ENCODE data around the gene RXFP1.

Gene RXFP1

GRCh38 chr4:158599765-158600498 is 78.2 kb downstream of the RXFP1 start:
- H3K4me3 ChIP-seq (replicated peaks; ENCODE audit: low read depth, low read length), result no peak overlapping the region
- TF ChIP-seq, protein P1, sequence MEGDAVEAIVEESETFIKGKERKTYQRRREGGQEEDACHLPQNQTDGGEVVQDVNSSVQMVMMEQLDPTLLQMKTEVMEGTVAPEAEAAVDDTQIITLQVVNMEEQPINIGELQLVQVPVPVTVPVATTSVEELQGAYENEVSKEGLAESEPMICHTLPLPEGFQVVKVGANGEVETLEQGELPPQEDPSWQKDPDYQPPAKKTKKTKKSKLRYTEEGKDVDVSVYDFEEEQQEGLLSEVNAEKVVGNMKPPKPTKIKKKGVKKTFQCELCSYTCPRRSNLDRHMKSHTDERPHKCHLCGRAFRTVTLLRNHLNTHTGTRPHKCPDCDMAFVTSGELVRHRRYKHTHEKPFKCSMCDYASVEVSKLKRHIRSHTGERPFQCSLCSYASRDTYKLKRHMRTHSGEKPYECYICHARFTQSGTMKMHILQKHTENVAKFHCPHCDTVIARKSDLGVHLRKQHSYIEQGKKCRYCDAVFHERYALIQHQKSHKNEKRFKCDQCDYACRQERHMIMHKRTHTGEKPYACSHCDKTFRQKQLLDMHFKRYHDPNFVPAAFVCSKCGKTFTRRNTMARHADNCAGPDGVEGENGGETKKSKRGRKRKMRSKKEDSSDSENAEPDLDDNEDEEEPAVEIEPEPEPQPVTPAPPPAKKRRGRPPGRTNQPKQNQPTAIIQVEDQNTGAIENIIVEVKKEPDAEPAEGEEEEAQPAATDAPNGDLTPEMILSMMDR (IDR thresholded peaks at IDR 0.05; ENCODE audit: low read depth, low read length, missing control alignments), result no peak
- DNase-seq (ENCODE audit: extremely low read depth, low read depth), result no peak

- no peak for DNase-seq (ENCODE audit: extremely low read depth, low read depth)
- TF ChIP-seq, protein P1 (IDR thresholded peaks at IDR 0.05; ENCODE audit: low read depth, low read length, missing control alignments), result no peak
- H3K4me3 ChIP-seq (replicated peaks; ENCODE audit: low read depth, low read length), result no peak overlapping the region
Observed at GRCh38 chr4:158604369-158604768, 82.7 kb downstream of the RXFP1 start.

GRCh38 chr4:158605393-158605792 is 83.7 kb downstream of the RXFP1 start:
- DNase-seq (ENCODE audit: extremely low read depth, low read depth), result no peak
- TF ChIP-seq, protein P1 (IDR thresholded peaks at IDR 0.05; ENCODE audit: low read depth, low read length, missing control alignments), result no peak
- H3K4me3 ChIP-seq (replicated peaks; ENCODE audit: low read depth, low read length), result no peak overlapping the region

GRCh38 chr4:158606969-158607368 is 85.3 kb downstream of the RXFP1 start:
- no peak overlapping the region for H3K4me3 ChIP-seq (replicated peaks; ENCODE audit: low read depth, low read length)
- TF ChIP-seq, protein P1 (IDR thresholded peaks at IDR 0.05; ENCODE audit: low read depth, low read length, missing control alignments), result no peak
- no peak for DNase-seq (ENCODE audit: extremely low read depth, low read depth)

- TF ChIP-seq, protein P1 (IDR thresholded peaks at IDR 0.05; ENCODE audit: low read depth, low read length, missing control alignments), result no peak
- H3K4me3 ChIP-seq (replicated peaks; ENCODE audit: low read depth, low read length), result no peak overlapping the region
- no peak for DNase-seq (ENCODE audit: extremely low read depth, low read depth)
Observed at GRCh38 chr4:158609116-158609515, 87.4 kb downstream of the RXFP1 start.

- H3K4me3 ChIP-seq (replicated peaks; ENCODE audit: low read depth, low read length), result no peak overlapping the region
- no peak for DNase-seq (ENCODE audit: extremely low read depth, low read depth)
- TF ChIP-seq, protein P1 (IDR thresholded peaks at IDR 0.05; ENCODE audit: low read depth, low read length, missing control alignments), result no peak
Observed at GRCh38 chr4:158610790-158611189, 89.1 kb downstream of the RXFP1 start.

DNA sequence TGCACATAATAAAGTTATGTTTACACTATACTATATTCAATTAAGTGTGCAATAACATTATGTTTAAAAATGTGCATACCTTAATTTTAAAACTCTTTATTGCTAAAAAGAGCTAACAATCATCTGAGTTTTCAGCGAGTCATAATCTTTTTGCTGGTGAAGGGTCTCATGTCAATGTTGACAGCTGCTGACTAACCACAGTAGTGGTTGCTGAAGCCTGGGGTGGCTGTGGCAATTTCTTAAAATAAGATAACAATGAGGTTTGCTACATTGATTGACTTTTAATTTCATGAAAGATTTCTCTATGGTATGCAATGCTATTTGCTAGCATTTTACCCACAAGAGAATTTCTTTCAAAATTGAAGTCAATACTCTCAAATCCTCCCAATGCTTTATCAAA is 91.4 kb downstream of the RXFP1 start:
- DNase-seq (ENCODE audit: extremely low read depth, low read depth), result no peak
- TF ChIP-seq, protein P1 (IDR thresholded peaks at IDR 0.05; ENCODE audit: low read depth, low read length, missing control alignments), result no peak
- H3K4me3 ChIP-seq (replicated peaks; ENCODE audit: low read depth, low read length), result no peak overlapping the region

Measured in HFF-Myc (cell line).